Fibroblast of lung (primary cell): Measurements from ENCODE around the gene CA9.

Experiments
- EZH2 ChIP-seq: IDR thresholded peaks from 2 replicates; pipeline ENCODE4 v1.5.1; 2012; ENCODE audit warnings: low read length, control low read depth, mild to moderate bottlenecking; ENCODE audit errors: missing control alignments
- TF ChIP-seq, protein P1 (sequence below), 2 donors: IDR thresholded peaks in 1 of 2; conservative IDR thresholded peaks in 1 of 2; 1 replicate in 1 of 2; 2 replicates in 1 of 2; pipeline ENCODE4 v1.5.1; 2011 to 2012; ENCODE audit warnings: low read length in 2 of 2, control low read depth in 1 of 2, inconsistent platforms in 1 of 2, low read depth in 1 of 2, mild to moderate bottlenecking in 1 of 2

GRCh38 chr9:35661756-35662350, 11.9 kb upstream of the CA9 start:
- TF ChIP-seq, protein P1, sequence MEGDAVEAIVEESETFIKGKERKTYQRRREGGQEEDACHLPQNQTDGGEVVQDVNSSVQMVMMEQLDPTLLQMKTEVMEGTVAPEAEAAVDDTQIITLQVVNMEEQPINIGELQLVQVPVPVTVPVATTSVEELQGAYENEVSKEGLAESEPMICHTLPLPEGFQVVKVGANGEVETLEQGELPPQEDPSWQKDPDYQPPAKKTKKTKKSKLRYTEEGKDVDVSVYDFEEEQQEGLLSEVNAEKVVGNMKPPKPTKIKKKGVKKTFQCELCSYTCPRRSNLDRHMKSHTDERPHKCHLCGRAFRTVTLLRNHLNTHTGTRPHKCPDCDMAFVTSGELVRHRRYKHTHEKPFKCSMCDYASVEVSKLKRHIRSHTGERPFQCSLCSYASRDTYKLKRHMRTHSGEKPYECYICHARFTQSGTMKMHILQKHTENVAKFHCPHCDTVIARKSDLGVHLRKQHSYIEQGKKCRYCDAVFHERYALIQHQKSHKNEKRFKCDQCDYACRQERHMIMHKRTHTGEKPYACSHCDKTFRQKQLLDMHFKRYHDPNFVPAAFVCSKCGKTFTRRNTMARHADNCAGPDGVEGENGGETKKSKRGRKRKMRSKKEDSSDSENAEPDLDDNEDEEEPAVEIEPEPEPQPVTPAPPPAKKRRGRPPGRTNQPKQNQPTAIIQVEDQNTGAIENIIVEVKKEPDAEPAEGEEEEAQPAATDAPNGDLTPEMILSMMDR (conservative IDR thresholded peaks at IDR 0.05 in 1 of 2, IDR thresholded peaks at IDR 0.05 in 1 of 2; ENCODE audit: low read depth in 1 of 2, low read length in 2 of 2) = no peak
- no peak for TF ChIP-seq EZH2
